ENCODE data around the gene ITGB3BP. TPM values are rescaled to one million over a fixed set of nuclear protein-coding genes. Genes with fewer than 3 reads are reported as not detected.

Gene ITGB3BP
- total RNA-seq, 1 donor from 2014 or later, result 12.7 TPM

DNA sequence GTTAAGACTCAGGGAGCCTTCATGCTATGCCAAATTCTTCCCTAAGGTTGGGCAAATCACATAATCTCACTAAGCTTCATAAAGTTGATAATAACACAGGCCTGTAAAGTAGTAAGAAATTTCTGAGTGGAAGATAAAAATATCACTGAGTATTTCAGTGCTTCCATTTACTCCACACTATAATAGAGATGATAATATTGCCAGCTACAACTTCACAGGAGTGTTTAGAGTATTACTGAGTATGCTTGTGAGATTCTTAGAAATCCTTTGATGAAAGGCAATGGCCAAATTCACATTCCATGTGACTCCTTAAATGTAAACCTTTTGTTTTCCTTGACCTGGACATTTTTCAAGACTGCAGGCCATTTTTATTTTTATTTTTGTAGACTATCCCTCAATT, 10.4 kb downstream of the ITGB3BP start:
- Mint-ChIP-seq H3K36me3 (ENCODE audit: low read depth) (peaks cover 2% of the 10 kb centered on the region), H3K27ac (ENCODE audit: unreplicated experiment) (no peak overlapping the region), H3K9me3 (ENCODE audit: low read depth) (peaks cover 7% of the 10 kb centered on the region), H3K27me3 (ENCODE audit: low read depth) (no peaks in the 10 kb centered on the region), H3K4me1 (ENCODE audit: low read depth) (no peaks in the 10 kb centered on the region), H3K4me3 (ENCODE audit: unreplicated experiment) (no peak overlapping the region)
- TF ChIP-seq, protein P1, sequence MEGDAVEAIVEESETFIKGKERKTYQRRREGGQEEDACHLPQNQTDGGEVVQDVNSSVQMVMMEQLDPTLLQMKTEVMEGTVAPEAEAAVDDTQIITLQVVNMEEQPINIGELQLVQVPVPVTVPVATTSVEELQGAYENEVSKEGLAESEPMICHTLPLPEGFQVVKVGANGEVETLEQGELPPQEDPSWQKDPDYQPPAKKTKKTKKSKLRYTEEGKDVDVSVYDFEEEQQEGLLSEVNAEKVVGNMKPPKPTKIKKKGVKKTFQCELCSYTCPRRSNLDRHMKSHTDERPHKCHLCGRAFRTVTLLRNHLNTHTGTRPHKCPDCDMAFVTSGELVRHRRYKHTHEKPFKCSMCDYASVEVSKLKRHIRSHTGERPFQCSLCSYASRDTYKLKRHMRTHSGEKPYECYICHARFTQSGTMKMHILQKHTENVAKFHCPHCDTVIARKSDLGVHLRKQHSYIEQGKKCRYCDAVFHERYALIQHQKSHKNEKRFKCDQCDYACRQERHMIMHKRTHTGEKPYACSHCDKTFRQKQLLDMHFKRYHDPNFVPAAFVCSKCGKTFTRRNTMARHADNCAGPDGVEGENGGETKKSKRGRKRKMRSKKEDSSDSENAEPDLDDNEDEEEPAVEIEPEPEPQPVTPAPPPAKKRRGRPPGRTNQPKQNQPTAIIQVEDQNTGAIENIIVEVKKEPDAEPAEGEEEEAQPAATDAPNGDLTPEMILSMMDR (IDR thresholded peaks at IDR 0.05), result no peak
- no peak for DNase-seq (ENCODE audit: low spot score)

- Mint-ChIP-seq H3K4me1 (ENCODE audit: low read depth) (no peaks in the 10 kb centered on the region), H3K27me3 (ENCODE audit: low read depth) (no peaks in the 10 kb centered on the region), H3K36me3 (ENCODE audit: low read depth) (peaks cover 5% of the 10 kb centered on the region), H3K27ac (ENCODE audit: unreplicated experiment) (no peak overlapping the region), H3K4me3 (ENCODE audit: unreplicated experiment) (no peak overlapping the region), H3K9me3 (ENCODE audit: low read depth) (peaks cover 7% of the 10 kb centered on the region)
- TF ChIP-seq, protein P1 (IDR thresholded peaks at IDR 0.05), result no peak
- DNase-seq (ENCODE audit: low spot score), result no peak
Measured at GRCh38 chr1:63509718-63510117, 13.3 kb downstream of the ITGB3BP start.

GRCh38 chr1:63506782-63507181, 16.2 kb downstream of the ITGB3BP start:
- Mint-ChIP-seq H3K27ac (ENCODE audit: unreplicated experiment) (no peak overlapping the region), H3K9me3 (ENCODE audit: low read depth) (peaks cover 2% of the 10 kb centered on the region), H3K4me3 (ENCODE audit: unreplicated experiment) (no peak overlapping the region), H3K4me1 (ENCODE audit: low read depth) (no peaks in the 10 kb centered on the region), H3K27me3 (ENCODE audit: low read depth) (no peaks in the 10 kb centered on the region), H3K36me3 (ENCODE audit: low read depth) (peaks cover 3% of the 10 kb centered on the region)
- TF ChIP-seq, protein P1 (IDR thresholded peaks at IDR 0.05), result no peak
- DNase-seq (ENCODE audit: low spot score), result no peak

- Mint-ChIP-seq H3K27me3 (ENCODE audit: low read depth) (no peaks in the 10 kb centered on the region), H3K27ac (ENCODE audit: unreplicated experiment) (no peak overlapping the region), H3K4me3 (ENCODE audit: unreplicated experiment) (no peak overlapping the region), H3K4me1 (ENCODE audit: low read depth) (no peaks in the 10 kb centered on the region), H3K36me3 (ENCODE audit: low read depth) (peaks cover 3% of the 10 kb centered on the region), H3K9me3 (ENCODE audit: low read depth) (peaks cover 7% of the 10 kb centered on the region)
- TF ChIP-seq, protein P1 (IDR thresholded peaks at IDR 0.05), result no peak
- DNase-seq (ENCODE audit: low spot score), result no peak
Measured at GRCh38 chr1:63501256-63501655, 21.8 kb downstream of the ITGB3BP start.

- Mint-ChIP-seq H3K27ac (ENCODE audit: unreplicated experiment) (no peak overlapping the region), H3K4me1 (ENCODE audit: low read depth) (no peaks in the 10 kb centered on the region), H3K9me3 (ENCODE audit: low read depth) (peaks cover 7% of the 10 kb centered on the region), H3K27me3 (ENCODE audit: low read depth) (no peaks in the 10 kb centered on the region), H3K36me3 (ENCODE audit: low read depth) (no peaks in the 10 kb centered on the region), H3K4me3 (ENCODE audit: unreplicated experiment) (no peak overlapping the region)
- no peak for DNase-seq (ENCODE audit: low spot score)
- TF ChIP-seq, protein P1 (IDR thresholded peaks at IDR 0.05), result no peak
Measured at GRCh38 chr1:63498106-63498505, 24.9 kb downstream of the ITGB3BP start.
